T1000 (cell line): ENCODE results near the gene C6orf163.
"Not testable (repeated sequence)": the region's sequence is repeated elsewhere in the genome, so short reads cannot be mapped to it uniquely, and the experiment has no call there.

Source experiments
- DNase-seq: peaks from one replicate; lab custom pipeline; 2025; ENCODE audit warnings: mixed read lengths; lab: John Stamatoyannopoulos, UW

C6orf163 gene

GRCh38 chr6:87344731-87345130 is at the start of gene C6orf163:
C6orf163 (plus strand) TSS chr6:87344813; CDS start chr6:87345100, 287 bp downstream.
- DNase-seq: no peak

GRCh38 chr6:87297119-87297518 is 47.5 kb upstream of the C6orf163 start:
- no peak for DNase-seq

- not testable (repeated sequence) for DNase-seq
Measured at GRCh38 chr6:87301277-87301676, 43.3 kb upstream of the C6orf163 start.

- DNase-seq: no peak
Measured at GRCh38 chr6:87308970-87309369, 35.6 kb upstream of the C6orf163 start.

GRCh38 chr6:87312860-87313259 is 31.8 kb upstream of the C6orf163 start:
- DNase-seq: no peak

- no peak for DNase-seq
Measured at GRCh38 chr6:87315071-87315470, 29.5 kb upstream of the C6orf163 start.

- DNase-seq: no peak
Measured at GRCh38 chr6:87319271-87319987, 25.2 kb upstream of the C6orf163 start.

GRCh38 chr6:87322304-87323212 is 22.1 kb upstream of the C6orf163 start, which contains the start of gene SMIM8:
SMIM8 (plus strand) TSS chr6:87322588; CDS start chr6:87337032, 14,444 bp downstream.
- peak; percentile 54 for DNase-seq

- not testable (repeated sequence) for DNase-seq
Measured at GRCh38 chr6:87323880-87324279, 20.7 kb upstream of the C6orf163 start.

GRCh38 chr6:87330961-87331360 is 13.7 kb upstream of the C6orf163 start:
- no peak for DNase-seq

GRCh38 chr6:87333033-87333432 is 11.6 kb upstream of the C6orf163 start:
- DNase-seq: no peak

- no peak for DNase-seq
Measured at GRCh38 chr6:87333591-87334181, 10.9 kb upstream of the C6orf163 start.

- no peak for DNase-seq
Measured at GRCh38 chr6:87334683-87335082, 9.9 kb upstream of the C6orf163 start.

- DNase-seq: no peak
Measured at GRCh38 chr6:87336367-87336766, 8.2 kb upstream of the C6orf163 start.

GRCh38 chr6:87340230-87340629 is 4.4 kb upstream of the C6orf163 start:
- DNase-seq: no peak

- DNase-seq: no peak
Measured at GRCh38 chr6:87341158-87341557, 3.5 kb upstream of the C6orf163 start.

GRCh38 chr6:87341899-87342298 is 2.7 kb upstream of the C6orf163 start:
- DNase-seq: no peak

GRCh38 chr6:87342829-87343228 is 1.8 kb upstream of the C6orf163 start:
- no peak for DNase-seq

- DNase-seq: no peak
Measured at GRCh38 chr6:87346700-87347099, 2.1 kb downstream of the C6orf163 start.

GRCh38 chr6:87349896-87350295 is 5.3 kb downstream of the C6orf163 start:
- DNase-seq: no peak

- no peak for DNase-seq
Measured at GRCh38 chr6:87350516-87350915, 5.9 kb downstream of the C6orf163 start.

- DNase-seq: no peak
Measured at GRCh38 chr6:87351583-87351982, 7.0 kb downstream of the C6orf163 start.

- no peak for DNase-seq
Measured at GRCh38 chr6:87356181-87356580, 11.6 kb downstream of the C6orf163 start.
